HEK293T (cell line): ENCODE data around the gene CAPN1.

Experiments used
- CTCF ChIA-PET: fragments of 350-600 bp; formaldehyde crosslinking; extraction: SDS; loops from one replicate; lab custom pipeline; 2021; ENCODE audit warnings: antibody characterized with exemption, inconsistent platforms; lab: Yijun Ruan, JAX
- POLR2A ChIA-PET: fragments of 350-600 bp; formaldehyde crosslinking; extraction: SDS; loops from one replicate; lab custom pipeline; 2020; ENCODE audit warnings: antibody characterized with exemption, inconsistent platforms; lab: Yijun Ruan, JAX
- DNase-seq: peaks from one replicate; pipeline ENCODE4 v3.0.0; 2012; ENCODE audit warnings: mixed read lengths; ENCODE audit errors: extremely low spot score
- ARNT ChIP-seq: fragments of 450-650 bp; IDR thresholded peaks from 2 replicates; pipeline ENCODE4 v1.6.1; 2017; ENCODE audit warnings: mild to moderate bottlenecking
- BHLHE40 ChIP-seq: fragments of 450-650 bp; IDR thresholded peaks from 2 replicates; pipeline ENCODE4 v1.6.1; 2016; ENCODE audit warnings: mild to moderate bottlenecking, moderate library complexity, borderline replicate concordance
- CTBP1 ChIP-seq: fragments of 450-650 bp; IDR thresholded peaks from 2 replicates; pipeline ENCODE4 v1.6.1; 2016; ENCODE audit warnings: borderline replicate concordance
- ELF4 ChIP-seq: fragments of 450-650 bp; IDR thresholded peaks from 2 replicates; pipeline ENCODE4 v1.6.1; 2017; ENCODE audit warnings: antibody characterized with exemption
- FOXA1 ChIP-seq: fragments of 450-650 bp; IDR thresholded peaks from 2 replicates; pipeline ENCODE4 v1.6.1; 2016; ENCODE audit warnings: mild to moderate bottlenecking
- FOXK2 ChIP-seq: fragments of 450-650 bp; IDR thresholded peaks from 2 replicates; pipeline ENCODE4 v1.6.1; 2016; ENCODE audit warnings: mild to moderate bottlenecking
- FOXM1 ChIP-seq: fragments of 450-650 bp; IDR thresholded peaks from 2 replicates; pipeline ENCODE4 v1.6.1; 2017; ENCODE audit warnings: mild to moderate bottlenecking, borderline replicate concordance
- HDGF ChIP-seq: fragments of 450-650 bp; IDR thresholded peaks from 2 replicates; pipeline ENCODE4 v1.6.1; 2017; ENCODE audit warnings: antibody characterized with exemption, borderline replicate concordance
- L3MBTL2 ChIP-seq: fragments of 450-650 bp; conservative IDR thresholded peaks from 2 replicates; pipeline ENCODE4 v1.6.1; 2016; ENCODE audit warnings: mild to moderate bottlenecking
- LEF1 ChIP-seq: fragments of 450-650 bp; IDR thresholded peaks from 2 replicates; pipeline ENCODE4 v1.6.1; 2017; ENCODE audit warnings: mild to moderate bottlenecking, borderline replicate concordance
- NFRKB ChIP-seq: fragments of 450-650 bp; IDR thresholded peaks from 2 replicates; pipeline ENCODE4 v1.6.1; 2016; ENCODE audit warnings: mild to moderate bottlenecking, moderate library complexity
- PKNOX1 ChIP-seq: fragments of 450-650 bp; IDR thresholded peaks from 2 replicates; pipeline ENCODE4 v1.6.1; 2016
- SP1 ChIP-seq: fragments of 450-650 bp; IDR thresholded peaks from 2 replicates; pipeline ENCODE4 v1.6.1; 2017
- SUZ12 ChIP-seq: fragments of 450-650 bp; IDR thresholded peaks from 2 replicates; pipeline ENCODE4 v1.6.1; 2016; ENCODE audit warnings: mild to moderate bottlenecking
- TARDBP ChIP-seq: fragments of 450-650 bp; IDR thresholded peaks from 2 replicates; pipeline ENCODE4 v1.6.1; 2016
- ZNF384 ChIP-seq: fragments of 450-650 bp; IDR thresholded peaks from 2 replicates; pipeline ENCODE4 v1.6.1; 2016

CAPN1 gene

GRCh38 chr11:65206441-65206841 lies 24.7 kb downstream of the CAPN1 start:
- TF ChIP-seq L3MBTL2 (no peak), HDGF (no peak), ARNT (no peak), TARDBP (no peak), ZNF384 (no peak), LEF1 (no peak), ELF4 (no peak), FOXM1 (no peak), FOXA1 (no peak), SP1 (no peak), CTBP1 (no peak), BHLHE40 (no peak), FOXK2 (no peak), PKNOX1 (no peak), SUZ12 (no peak), NFRKB (no peak)
- no peak for DNase-seq
- POLR2A ChIA-PET: interaction anchor here (0.8 to 1.3 kb wide), 3 partner anchors 55 to 301 kb away, joined by 3 to 4 read pairs (median 3); partner anchors contain the start of gene POLA2
- CTCF ChIA-PET: interaction anchor here (0.6 to 1.6 kb wide), 2 partner anchors 94 to 109 kb away, joined by 3 to 5 read pairs; no protein-coding TSS in a partner anchor

GRCh38 chr11:65206901-65207300 lies 25.2 kb downstream of the CAPN1 start:
- DNase-seq: no peak
- ChIA-PET CTCF (no interaction called here), POLR2A (interaction anchor here (1.3 kb wide), 1 partner anchor 55 kb away, joined by 4 read pairs; the partner anchor contains the start of gene POLA2)
- no peak for TF ChIP-seq NFRKB
- no peak for TF ChIP-seq ARNT
- TF ChIP-seq BHLHE40: no peak

GRCh38 chr11:65207918-65208784 lies 26.4 kb downstream of the CAPN1 start:
- no peak for DNase-seq
- ChIA-PET POLR2A (interaction anchor here (1.5 kb wide), 1 partner anchor 54 kb away, joined by 6 read pairs; the partner anchor contains the start of gene POLA2), CTCF (interaction anchor here (0.6 to 0.7 kb wide), 2 partner anchors 80 to 115 kb away, joined by 3 read pairs; no protein-coding TSS in a partner anchor)
- no peak for TF ChIP-seq FOXM1

- ChIA-PET POLR2A (interaction anchor here (1.5 kb wide), 1 partner anchor 53 kb away, joined by 6 read pairs; the partner anchor contains the start of gene POLA2), CTCF (no interaction called here)
- TF ChIP-seq ELF4 (no peak), TARDBP (no peak), ARNT (no peak), SP1 (no peak), NFRKB (no peak), CTBP1 (no peak), FOXM1 (no peak), BHLHE40 (no peak), SUZ12 (no peak), ZNF384 (no peak), HDGF (no peak), LEF1 (no peak), PKNOX1 (no peak), L3MBTL2 (no peak), FOXK2 (no peak)
- no peak for DNase-seq
Observed at GRCh38 chr11:65208785-65209710, 27.3 kb downstream of the CAPN1 start.

GRCh38 chr11:65209711-65210360 lies 28.1 kb downstream of the CAPN1 start:
- no peak for TF ChIP-seq BHLHE40
- no peak for TF ChIP-seq FOXA1
- TF ChIP-seq CTBP1: no peak
- TF ChIP-seq SP1: no peak
- no peak for TF ChIP-seq HDGF
- no peak for TF ChIP-seq ARNT
- TF ChIP-seq TARDBP: no peak
- TF ChIP-seq LEF1: no peak
- TF ChIP-seq ZNF384: no peak
- TF ChIP-seq NFRKB: no peak
- no peak for DNase-seq
- ChIA-PET POLR2A (no interaction called here), CTCF (no interaction called here)

GRCh38 chr11:65210361-65210731 lies 28.6 kb downstream of the CAPN1 start:
- ChIA-PET POLR2A (interaction anchor here (1.2 kb wide), 1 partner anchor 75 kb away, joined by 3 read pairs; no protein-coding TSS in a partner anchor), CTCF (no interaction called here)
- DNase-seq: no peak
- no peak for TF ChIP-seq ARNT
- TF ChIP-seq CTBP1: no peak
- no peak for TF ChIP-seq HDGF
- no peak for TF ChIP-seq SUZ12
- TF ChIP-seq TARDBP: no peak
- no peak for TF ChIP-seq FOXK2
- TF ChIP-seq LEF1: no peak
- TF ChIP-seq FOXA1: no peak
- TF ChIP-seq ZNF384: no peak
